Loucy (cell line): ENCODE results near the gene NDUFAF5.

Source experiments
- CTCF ChIP-seq: fragments of 200-600 bp; sonication (generic); conservative IDR thresholded peaks from 2 replicates; pipeline ENCODE4 v1.5.1; 2014; ENCODE audit warnings: mild to moderate bottlenecking, antibody characterized with exemption, low read length
- EZH2phosphoT487 ChIP-seq: fragments of 200-600 bp; IDR thresholded peaks from 2 replicates; pipeline ENCODE4 v1.6.1; 2018; ENCODE audit warnings: antibody characterized with exemption, mild to moderate bottlenecking, moderate library complexity, borderline replicate concordance

- TF ChIP-seq CTCF = no peak
- no peak for TF ChIP-seq EZH2phosphoT487
Measured at GRCh38 chr20:13765299-13765698, 19.5 kb upstream of the NDUFAF5 start.
